Stimulated activated CD8-positive, alpha-beta memory T cell treated with anti-CD3 and anti-CD28 coated beads, Interleukin-15, amount 100 ng/mL, for 1 hour (primary cell): ENCODE results near the gene CCR4.
"Not testable (repeated sequence)": the region's sequence is repeated elsewhere in the genome, so short reads cannot be mapped to it uniquely, and the experiment has no call there.

Source experiments
- DNase-seq: peaks from one replicate; pipeline ENCODE4 v3.0.0-alpha.2; 2020; ENCODE audit warnings: low read depth

CCR4 gene

GRCh38 chr3:32952369-32953077 lies 1.1 kb downstream of the CCR4 start:
- DNase-seq: no peak

- DNase-seq: no peak
Measured at GRCh38 chr3:32954506-32954905, 3.1 kb downstream of the CCR4 start.

GRCh38 chr3:32956750-32957570 lies 5.5 kb downstream of the CCR4 start:
- DNase-seq: no peak

- DNase-seq: no peak
Measured at GRCh38 chr3:32958509-32958908, 7.1 kb downstream of the CCR4 start.

GRCh38 chr3:32959371-32959770 lies 7.9 kb downstream of the CCR4 start:
- DNase-seq: no peak

- no peak for DNase-seq
Measured at GRCh38 chr3:32960404-32961170, 9.1 kb downstream of the CCR4 start.

- no peak for DNase-seq
Measured at GRCh38 chr3:32961189-32961715, 9.8 kb downstream of the CCR4 start.

GRCh38 chr3:32963871-32964270 lies 12.4 kb downstream of the CCR4 start:
- DNase-seq: no peak

- DNase-seq: not testable (repeated sequence)
Measured at GRCh38 chr3:32964781-32965180, 13.3 kb downstream of the CCR4 start.

GRCh38 chr3:32965617-32966213 lies 14.3 kb downstream of the CCR4 start:
- not testable (repeated sequence) for DNase-seq

GRCh38 chr3:32966627-32967026 lies 15.2 kb downstream of the CCR4 start:
- DNase-seq: not testable (repeated sequence)

GRCh38 chr3:32968166-32968919 lies 16.9 kb downstream of the CCR4 start:
- no peak for DNase-seq

GRCh38 chr3:32968920-32969389 lies 17.5 kb downstream of the CCR4 start:
- no peak for DNase-seq

- DNase-seq: no peak
Measured at GRCh38 chr3:32969656-32970055, 18.2 kb downstream of the CCR4 start.

- not testable (repeated sequence) for DNase-seq
Measured at GRCh38 chr3:32971291-32971690, 19.8 kb downstream of the CCR4 start.

GRCh38 chr3:32972482-32973146 lies 21.2 kb downstream of the CCR4 start:
- no peak for DNase-seq

- DNase-seq: no peak
Measured at GRCh38 chr3:32973982-32974381, 22.5 kb downstream of the CCR4 start.

GRCh38 chr3:32975891-32976595 lies 24.6 kb downstream of the CCR4 start:
- no peak for DNase-seq

GRCh38 chr3:32977861-32978260 lies 26.4 kb downstream of the CCR4 start:
- DNase-seq: no peak

- no peak for DNase-seq
Measured at GRCh38 chr3:32978331-32978730, 26.9 kb downstream of the CCR4 start.
